Caco-2 (cell line): Measurements from ENCODE around the gene RBPMS2. TPM values are rescaled to one million over a fixed set of nuclear protein-coding genes. Genes with fewer than 3 reads are reported as not detected.

ENCODE experiments used
- BruUV-seq: library from RNA; stranded (reverse); fragments of 400-500 nt; replicated peaks from 2 replicates; lab custom pipeline; 2021; lab: Mats Ljungman, UMichigan
- CTCF ChIA-PET: fragments of 300-600 bp; sonication (Branson Sonifier 250); formaldehyde crosslinking; loops from one replicate; lab custom pipeline; 2022; ENCODE audit warnings: antibody characterized with exemption; lab: Charles Lee
- POLR2A ChIA-PET: fragments of 300-600 bp; sonication (Branson Sonifier 250); formaldehyde crosslinking; loops from one replicate; lab custom pipeline; 2022; ENCODE audit warnings: antibody characterized with exemption; lab: Charles Lee
- DNase-seq, 2 experiments: peaks; one replicate each; pipeline versions ENCODE4 v3.0.0 to v3.0.0-alpha.2; 2020 to 2022
- H3K27me3 ChIP-seq: replicated peaks from 2 replicates; pipeline ENCODE4 v1.6.0; 2011; ENCODE audit warnings: low read length; ENCODE audit not compliant: control insufficient read depth, insufficient read depth
- H3K36me3 ChIP-seq: 2 replicates; pipeline ENCODE4 v1.5.1; 2011; ENCODE audit warnings: low read length; ENCODE audit not compliant: control insufficient read depth, insufficient read depth
- H3K4me1 ChIP-seq: fragments of 250-450 bp; sonication (Bioruptor Pico); 2 replicates; pipeline ENCODE4 v1.5.1; 2020; ENCODE audit warnings: mild to moderate bottlenecking
- H3K4me3 ChIP-seq: 2 replicates; pipeline ENCODE4 v1.5.1; 2011; ENCODE audit warnings: low read depth, mild to moderate bottlenecking, control low read depth, low read length
- H3K9me3 ChIP-seq: fragments of 250-450 bp; sonication (Bioruptor Pico); 2 replicates; pipeline ENCODE4 v1.5.1; 2020; ENCODE audit warnings: mild to moderate bottlenecking, moderate library complexity
- H3K27ac Mint-ChIP-seq: one replicate; pipeline ENCODE4 v1.8.0; 2022; ENCODE audit warnings: mixed read lengths; ENCODE audit not compliant: unreplicated experiment
- H3K27me3 Mint-ChIP-seq: one replicate; pipeline ENCODE4 v1.8.0; 2022; ENCODE audit warnings: mixed read lengths; ENCODE audit not compliant: insufficient read depth, unreplicated experiment
- H3K36me3 Mint-ChIP-seq: one replicate; pipeline ENCODE4 v1.8.0; 2022; ENCODE audit warnings: mild to moderate bottlenecking, mixed read lengths; ENCODE audit not compliant: insufficient read depth, unreplicated experiment
- H3K4me1 Mint-ChIP-seq: one replicate; pipeline ENCODE4 v1.8.0; 2022; ENCODE audit warnings: low read depth, mixed read lengths; ENCODE audit not compliant: unreplicated experiment
- H3K4me3 Mint-ChIP-seq: one replicate; pipeline ENCODE4 v1.8.0; 2022; ENCODE audit warnings: mild to moderate bottlenecking, moderate library complexity, mixed read lengths; ENCODE audit not compliant: unreplicated experiment
- H3K9me3 Mint-ChIP-seq: one replicate; pipeline ENCODE4 v1.8.0; 2022; ENCODE audit warnings: mixed read lengths; ENCODE audit not compliant: unreplicated experiment
- CTCF ChIP-seq, 2 experiments: fragments of 200-600 bp in 1 of 2; IDR thresholded peaks; 1 replicate in 1 of 2; 2 replicates in 1 of 2; pipeline versions ENCODE4 v1.5.1 to v1.8.0; 2011 to 2022; ENCODE audit warnings: antibody characterized with exemption in 1 of 2, control low read depth in 1 of 2, inconsistent platforms in 1 of 2, low read depth in 1 of 2, low read length in 1 of 2, mild to moderate bottlenecking in 1 of 2, moderate library complexity in 1 of 2; ENCODE audit not compliant: insufficient read depth in 1 of 2, severe bottlenecking in 1 of 2, unreplicated experiment in 1 of 2
- intact Hi-C: fragments of 100-400 bp; cut with micrococcal nuclease; formaldehyde crosslinking; loops from one replicate; pipeline ENCODE4 v1.10.0; 2022; ENCODE audit not compliant: unreplicated experiment
- total RNA-seq: library from RNA; stranded (reverse); gene quantifications from 2 replicates; pipeline ENCODE4 v1.2.3, GENCODE V29; 2022

The RBPMS2 gene
- total RNA-seq, 1 experiment from 2014 or later, result 9.3 TPM

GRCh38 chr15:64808785-64809453 is 33.5 kb upstream of the RBPMS2 start:
- intact Hi-C loops, result no loop called here
- H3K4me1 Mint-ChIP-seq, result peaks cover 8% of the 10 kb centered on the region
- BruUV-seq, result no TSS peak

GRCh38 chr15:64807751-64808222 is 32.4 kb upstream of the RBPMS2 start:
- 0 out of 2 replicates have a peak, but pooled peaks cover 8% of the 10 kb centered on the region for H3K4me1 ChIP-seq
- H3K36me3 Mint-ChIP-seq, result no peaks in the 10 kb centered on the region
- no peak for TF ChIP-seq CTCF (IDR thresholded peaks at IDR 0.05; ENCODE audit: insufficient read depth in 1 of 2, low read depth in 1 of 2, low read length in 1 of 2, severe bottlenecking in 1 of 2, unreplicated experiment in 1 of 2)
- H3K27me3 Mint-ChIP-seq, result no peaks in the 10 kb centered on the region
- no peaks in the 10 kb centered on the region for H3K9me3 Mint-ChIP-seq
- peaks cover 8% of the 10 kb centered on the region for H3K4me1 Mint-ChIP-seq
- H3K9me3 ChIP-seq, result no peaks in the 10 kb centered on the region
- CTCF ChIA-PET, result interaction anchor here (1.5 kb wide), 1 partner anchor 80 kb away, joined by 3 read pairs; no protein-coding TSS in a partner anchor
- POLR2A ChIA-PET, result no interaction called here
- H3K4me3 ChIP-seq, result no peak overlapping the region
- H3K27me3 ChIP-seq, result no peaks in the 10 kb centered on the region
- no peak overlapping the region for H3K27ac Mint-ChIP-seq
- H3K36me3 ChIP-seq, result no peaks in the 10 kb centered on the region
- no peak for DNase-seq
- intact Hi-C loops, result no loop called here
- BruUV-seq, result no TSS peak
- no peak overlapping the region for H3K4me3 Mint-ChIP-seq

More at GRCh38 chr15:64808785-64809453, 33.5 kb upstream of the RBPMS2 start:
- TF ChIP-seq CTCF (IDR thresholded peaks at IDR 0.05; ENCODE audit: insufficient read depth in 1 of 2, low read depth in 1 of 2, low read length in 1 of 2, severe bottlenecking in 1 of 2, unreplicated experiment in 1 of 2), result no peak
- Mint-ChIP-seq H3K27me3 (no peaks in the 10 kb centered on the region), H3K4me3 (no peak overlapping the region), H3K9me3 (no peaks in the 10 kb centered on the region), H3K27ac (no peak overlapping the region), H3K36me3 (no peaks in the 10 kb centered on the region)
- ChIA-PET CTCF (interaction anchor here (1.2 to 2.8 kb wide), 5 partner anchors 8 to 81 kb away, joined by 3 to 39 read pairs (median 5); no protein-coding TSS in a partner anchor), POLR2A (no interaction called here)
- no peak for DNase-seq
- Histone ChIP-seq H3K4me1 (0 out of 2 replicates have a peak, but pooled peaks cover 8% of the 10 kb centered on the region), H3K27me3 (no peaks in the 10 kb centered on the region), H3K4me3 (no peak overlapping the region), H3K36me3 (no peaks in the 10 kb centered on the region), H3K9me3 (no peaks in the 10 kb centered on the region)

GRCh38 chr15:64807051-64807749 is 31.8 kb upstream of the RBPMS2 start:
- Histone ChIP-seq H3K4me1 (0 out of 2 replicates have a peak, but pooled peaks cover 8% of the 10 kb centered on the region), H3K36me3 (no peaks in the 10 kb centered on the region), H3K4me3 (no peak overlapping the region), H3K9me3 (no peaks in the 10 kb centered on the region), H3K27me3 (no peaks in the 10 kb centered on the region)
- DNase-seq, result no peak
- no peak for TF ChIP-seq CTCF (IDR thresholded peaks at IDR 0.05; ENCODE audit: insufficient read depth in 1 of 2, low read depth in 1 of 2, low read length in 1 of 2, severe bottlenecking in 1 of 2, unreplicated experiment in 1 of 2)
- no peaks in the 10 kb centered on the region for H3K27me3 Mint-ChIP-seq
- no peak overlapping the region for H3K27ac Mint-ChIP-seq
- POLR2A ChIA-PET, result no interaction called here
- intact Hi-C loops, result no loop called here
- H3K9me3 Mint-ChIP-seq, result no peaks in the 10 kb centered on the region
- H3K4me1 Mint-ChIP-seq, result peaks cover 8% of the 10 kb centered on the region
- H3K36me3 Mint-ChIP-seq, result no peaks in the 10 kb centered on the region
- H3K4me3 Mint-ChIP-seq, result no peak overlapping the region
- CTCF ChIA-PET, result no interaction called here
- BruUV-seq, result no TSS peak
